ENCODE data around the gene MACROD1.

MACROD1 gene

DNA sequence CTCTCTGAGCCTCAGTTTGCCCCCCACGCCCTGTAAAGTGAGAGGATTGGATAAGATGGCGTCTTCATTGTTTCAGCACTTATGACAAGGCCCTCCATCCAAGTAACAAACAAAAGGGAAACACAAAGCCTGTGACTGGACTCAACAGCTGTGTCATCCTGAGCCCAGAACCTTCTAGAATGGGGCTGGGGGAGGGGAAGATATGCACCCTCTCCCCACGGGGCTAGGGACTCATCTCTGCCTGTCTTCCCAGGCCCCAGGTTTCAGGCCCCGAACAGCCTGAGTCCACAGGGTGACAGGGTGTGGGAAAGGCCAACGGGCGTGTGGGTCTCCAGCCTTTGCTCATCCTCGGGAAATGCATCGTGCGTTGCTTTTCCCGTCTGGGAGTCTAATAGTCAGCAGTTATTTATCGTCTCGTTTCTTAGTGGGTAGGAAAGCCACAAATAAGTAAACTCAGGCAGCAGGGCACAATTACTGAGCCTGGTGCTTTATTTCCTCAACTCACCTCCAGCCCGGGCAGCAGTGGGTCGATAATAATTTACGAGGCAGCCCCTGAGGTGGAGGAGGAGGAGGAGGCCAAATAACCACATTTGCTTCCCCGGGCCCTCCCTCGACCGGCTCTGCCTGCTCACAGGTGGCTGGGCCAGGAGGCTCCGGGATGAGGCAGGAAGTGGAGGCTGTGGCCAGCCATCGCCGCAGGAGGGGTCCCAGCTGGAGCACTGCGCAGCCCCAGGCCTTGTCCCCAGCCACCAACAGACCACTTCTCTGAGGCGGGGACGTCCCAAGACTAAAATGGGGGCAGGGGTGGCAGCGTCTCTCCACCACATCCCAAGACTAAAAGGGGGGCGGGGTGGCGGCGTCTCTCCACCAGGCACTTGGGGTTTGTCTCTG is 75.8 kb downstream of the MACROD1 start:
- DNase-seq, result no peak

DNA sequence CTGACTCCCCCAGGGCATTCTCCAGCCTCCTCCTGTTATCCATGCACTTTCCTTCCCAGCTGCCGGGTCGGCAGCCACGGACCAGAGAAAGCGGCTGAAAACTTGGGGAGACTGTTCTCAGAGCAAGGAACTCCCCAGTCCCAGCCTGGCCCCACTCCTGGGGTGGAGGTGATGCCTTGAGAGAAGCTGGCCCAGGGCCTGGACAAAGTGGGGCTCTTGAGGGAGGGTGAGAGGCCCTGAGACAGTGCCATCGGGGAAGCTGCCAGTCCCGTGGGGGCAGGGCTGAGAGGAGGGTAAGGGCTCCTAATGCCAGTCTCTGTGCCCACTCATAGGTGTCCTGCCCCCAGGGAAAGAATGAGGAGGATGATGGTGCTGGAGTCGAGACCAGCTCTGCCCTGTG is 76.4 kb downstream of the MACROD1 start:
- no peak for DNase-seq

GRCh38 chr11:64089027-64089360 is 76.9 kb downstream of the MACROD1 start:
- no peak for DNase-seq

DNA sequence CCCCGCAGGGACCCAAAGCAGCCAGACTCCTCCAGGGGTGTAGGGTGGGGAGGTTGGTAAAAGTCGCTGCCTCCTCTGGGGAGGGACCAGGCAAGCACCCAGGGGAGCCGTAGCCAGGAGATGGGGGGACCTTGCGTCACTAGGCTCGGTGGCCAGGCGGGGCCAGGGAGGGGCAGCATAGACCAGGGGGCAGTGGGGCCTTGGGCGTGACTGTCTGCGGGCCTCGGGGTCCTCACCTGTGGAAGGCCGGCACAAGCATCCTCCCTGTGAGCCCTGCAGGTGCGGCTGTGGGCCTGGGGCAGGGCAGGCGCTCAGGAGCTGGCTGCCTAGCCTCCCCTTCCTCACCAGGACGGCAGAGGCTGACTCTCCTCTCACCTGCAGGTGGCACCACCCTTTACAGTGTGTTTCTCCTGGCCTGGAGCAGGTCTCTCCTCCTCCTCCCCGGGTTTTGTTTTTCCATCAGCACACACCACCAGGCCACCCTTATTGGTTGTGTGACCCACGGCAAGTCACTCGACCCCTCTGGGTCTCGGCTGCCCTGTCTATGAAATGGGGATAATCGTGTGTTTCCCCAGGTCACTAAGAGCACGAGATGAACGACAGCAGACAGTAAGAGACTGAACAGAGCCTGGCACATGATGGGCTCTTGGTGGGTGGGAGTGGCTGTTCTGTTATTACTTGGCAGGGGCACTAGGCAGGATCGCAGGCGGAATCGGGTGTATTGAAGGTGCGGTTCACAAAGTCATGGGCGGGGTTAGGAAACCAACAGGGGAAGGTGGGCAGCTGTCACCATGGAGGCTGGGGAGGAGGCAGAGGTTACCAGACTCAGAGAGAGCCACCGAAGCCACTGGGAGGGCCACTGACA is 77.5 kb downstream of the MACROD1 start:
- no peak for DNase-seq

DNA sequence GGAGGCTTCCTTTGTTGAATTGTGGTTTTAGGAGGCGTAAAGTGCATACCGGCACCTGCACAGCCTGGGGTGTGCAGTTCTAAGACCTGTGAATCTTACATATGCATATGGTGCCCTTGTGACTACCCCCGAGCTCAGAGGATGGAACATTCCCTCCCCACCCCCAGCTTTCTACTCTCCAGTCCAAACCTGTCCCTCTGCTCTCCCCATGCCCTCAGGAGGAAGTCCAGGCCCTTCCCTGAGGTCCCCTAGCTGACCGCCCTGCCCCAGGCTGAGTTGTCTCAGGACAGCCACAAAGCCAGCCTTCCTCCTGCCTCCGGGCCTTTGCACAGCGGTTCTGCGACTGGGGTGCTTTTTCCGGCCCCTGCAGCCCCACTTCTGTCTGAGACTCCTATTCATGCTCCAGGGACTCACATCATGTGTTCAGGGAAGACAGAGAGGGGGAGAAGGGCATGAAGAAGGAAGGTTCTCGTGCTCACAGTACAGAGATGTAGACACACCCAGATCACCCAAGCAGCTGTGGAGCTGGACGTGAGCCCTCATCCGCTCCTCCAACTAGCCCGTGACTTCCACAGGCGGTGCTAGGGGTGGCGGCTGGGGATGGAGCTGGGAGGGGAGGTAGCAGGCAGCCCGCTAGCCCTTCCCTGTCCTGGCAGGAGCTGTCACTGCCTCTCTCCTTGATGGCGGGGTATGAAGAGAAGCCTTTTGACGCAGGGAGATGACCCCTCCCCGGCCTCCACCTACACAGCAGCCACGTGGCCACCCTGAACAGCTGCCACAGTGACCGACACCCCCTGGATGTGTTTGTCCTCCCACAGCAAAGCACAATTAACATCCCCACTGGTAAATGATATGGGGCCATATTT is 79.4 kb downstream of the MACROD1 start:
- no peak for DNase-seq

DNA sequence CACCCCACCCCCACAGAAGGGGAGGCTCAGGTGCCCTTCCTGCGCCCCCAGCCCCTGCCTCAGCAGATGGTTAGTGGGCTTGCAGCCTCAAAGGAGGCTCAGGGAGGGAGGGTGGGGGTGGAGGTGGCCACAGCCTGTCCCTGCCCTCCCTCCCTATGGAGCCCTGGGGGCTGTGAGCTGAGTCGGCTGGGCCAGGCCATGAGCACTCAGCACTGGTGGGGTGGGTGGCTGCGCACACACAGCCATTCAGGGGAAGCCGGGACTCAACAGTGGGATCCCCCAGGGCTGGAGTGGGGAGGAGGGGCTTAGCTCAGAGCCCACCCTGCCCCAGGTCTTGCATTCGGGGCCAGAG is 80.0 kb downstream of the MACROD1 start:
- DNase-seq, result no peak

DNA sequence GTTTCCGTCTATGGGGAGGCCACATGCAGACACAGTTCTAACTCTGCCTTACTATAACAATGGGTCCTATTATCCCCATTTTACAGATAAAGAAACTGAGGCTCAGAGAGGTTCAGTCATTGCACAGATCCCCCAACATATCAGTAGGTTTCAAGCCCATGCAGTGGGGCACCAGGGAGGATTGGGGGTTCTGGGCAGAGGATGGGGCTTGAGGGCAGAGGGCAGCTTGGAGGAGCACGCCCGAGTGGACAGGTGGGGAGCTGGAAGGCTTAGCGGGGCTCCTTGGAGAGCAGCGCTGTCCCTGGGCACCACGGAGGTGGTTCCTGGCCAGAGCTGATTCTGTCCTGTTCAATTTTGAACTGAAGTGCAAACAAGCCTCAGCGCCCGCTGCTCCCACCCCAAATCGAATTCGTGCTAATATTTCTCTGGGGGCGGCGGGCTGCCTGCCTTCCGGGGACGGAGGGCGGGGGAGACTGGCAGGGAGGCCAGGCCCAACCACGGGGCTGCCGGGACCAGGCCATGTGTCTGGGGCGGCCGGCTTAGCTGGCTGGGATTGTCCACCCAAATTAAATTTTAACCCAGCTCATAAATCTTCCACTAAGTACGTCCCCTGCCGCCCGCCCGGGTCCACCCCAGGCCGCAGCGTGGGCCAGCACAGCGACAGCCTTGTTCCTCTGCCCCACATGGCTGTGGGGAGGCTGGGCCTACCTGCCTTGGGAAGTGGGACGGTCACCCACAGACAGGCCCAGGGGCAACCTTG is 80.8 kb downstream of the MACROD1 start:
- DNase-seq, result no peak

- no peak for DNase-seq
These were observed 81.6 kb downstream of the MACROD1 start for GRCh38 chr11:64084146-64084950.

DNA sequence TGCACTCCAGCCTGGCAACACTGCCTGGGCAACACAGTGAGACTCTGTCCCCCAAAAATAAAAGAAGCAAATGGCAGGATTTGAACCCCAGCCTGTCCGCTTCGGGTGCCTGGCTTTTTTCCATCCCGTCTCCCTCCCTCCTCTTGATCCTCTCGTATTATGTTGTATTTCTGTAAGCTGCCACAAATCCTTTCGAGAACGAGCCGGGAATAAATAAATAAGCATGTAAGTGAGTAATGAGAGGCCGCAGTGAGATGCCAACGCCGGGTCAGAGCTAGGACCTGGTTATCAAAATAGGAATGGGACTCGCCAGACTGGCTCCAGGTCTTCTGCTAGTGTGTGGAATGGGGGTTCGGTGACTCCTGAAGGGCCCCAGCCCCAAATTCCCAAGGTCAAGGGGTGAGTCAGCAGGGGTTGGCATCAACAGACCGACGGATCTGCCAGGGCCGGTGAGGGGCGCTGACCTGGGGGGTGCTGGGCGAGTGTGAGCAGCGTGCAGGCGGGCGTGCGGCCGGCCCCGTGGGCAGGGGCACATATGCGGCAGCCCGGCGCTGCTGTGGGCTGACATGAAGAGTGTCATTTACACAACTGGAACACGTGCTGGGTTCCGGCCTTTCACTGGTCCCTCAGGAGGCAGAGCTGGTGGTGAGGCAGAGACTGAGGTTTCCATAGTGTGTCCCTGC is 82.4 kb downstream of the MACROD1 start:
- DNase-seq, result no peak

- DNase-seq, result no peak
These were observed 84.0 kb downstream of the MACROD1 start for GRCh38 chr11:64081745-64082442.

- no peak for DNase-seq
These were observed 85.5 kb downstream of the MACROD1 start for GRCh38 chr11:64080390-64080789.

GRCh38 chr11:64078905-64079304 is 87.0 kb downstream of the MACROD1 start:
- DNase-seq, result no peak

- no peak for DNase-seq
These were observed 87.6 kb downstream of the MACROD1 start for GRCh38 chr11:64078284-64078683.

- DNase-seq, result no peak
These were observed 88.3 kb downstream of the MACROD1 start for GRCh38 chr11:64077607-64078006.

DNA sequence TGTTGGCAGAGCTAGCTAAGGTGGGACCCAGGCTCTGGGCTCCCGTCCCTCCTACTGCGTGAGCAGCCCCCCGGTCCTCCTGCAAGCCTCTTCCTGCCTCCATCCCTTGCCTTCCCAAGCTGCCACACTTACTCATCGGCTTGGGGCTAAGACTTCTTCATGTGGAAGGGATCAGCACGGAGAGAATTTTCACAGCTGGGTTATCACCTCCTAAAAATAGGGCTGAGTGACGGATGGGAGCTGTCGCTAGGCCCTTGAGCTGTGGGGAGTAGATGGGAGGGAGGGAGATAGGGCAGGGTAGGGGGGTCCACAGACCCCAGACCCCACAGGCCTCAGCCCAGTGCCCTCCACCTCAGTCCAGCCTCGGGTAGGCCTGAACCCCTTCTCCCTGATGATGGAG is 89.2 kb downstream of the MACROD1 start:
- no peak for DNase-seq

DNA sequence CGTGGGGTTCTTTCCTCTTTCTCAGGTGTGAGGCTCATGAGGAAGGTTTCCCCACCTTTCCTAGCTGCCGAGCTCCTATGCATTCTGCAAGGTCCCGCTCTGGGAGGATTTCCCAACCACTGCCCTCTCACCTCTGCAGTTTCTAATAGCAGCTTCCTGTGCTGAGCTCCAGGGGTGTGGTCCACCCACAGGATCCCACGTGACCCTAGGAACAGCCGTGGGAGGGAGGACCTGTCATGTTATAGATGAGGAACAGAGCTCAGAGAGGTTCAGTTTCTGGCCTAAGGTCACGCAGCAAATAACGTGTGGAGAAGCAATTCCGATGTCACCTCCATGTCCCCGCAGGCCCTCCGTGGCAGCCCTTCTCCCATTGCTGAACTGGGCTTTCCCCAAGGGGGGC is 91.7 kb downstream of the MACROD1 start:
- peak; percentile 81 for DNase-seq

- no peak for DNase-seq
These were observed 92.4 kb downstream of the MACROD1 start for GRCh38 chr11:64073542-64073941.

DNA sequence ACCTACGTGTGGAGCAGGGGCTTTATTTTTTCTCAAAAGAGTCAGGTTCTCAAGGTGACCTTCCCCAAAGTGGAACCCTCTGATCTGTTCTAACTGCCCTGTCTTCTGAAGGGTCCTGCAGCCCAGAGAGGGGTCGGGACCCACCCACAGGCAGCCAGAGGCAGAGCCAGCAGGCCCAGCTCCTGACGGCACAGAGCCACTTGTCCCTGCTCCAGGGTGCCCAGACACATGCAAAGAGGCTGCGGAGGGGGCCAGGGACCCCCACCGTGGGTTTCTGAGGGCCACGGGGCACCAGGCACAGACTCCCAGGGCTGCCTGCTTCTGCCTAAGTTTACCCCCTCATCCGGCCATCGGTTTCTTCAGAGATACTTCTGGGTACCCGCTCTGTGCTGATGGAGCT is 93.0 kb downstream of the MACROD1 start:
- no peak for DNase-seq

DNA sequence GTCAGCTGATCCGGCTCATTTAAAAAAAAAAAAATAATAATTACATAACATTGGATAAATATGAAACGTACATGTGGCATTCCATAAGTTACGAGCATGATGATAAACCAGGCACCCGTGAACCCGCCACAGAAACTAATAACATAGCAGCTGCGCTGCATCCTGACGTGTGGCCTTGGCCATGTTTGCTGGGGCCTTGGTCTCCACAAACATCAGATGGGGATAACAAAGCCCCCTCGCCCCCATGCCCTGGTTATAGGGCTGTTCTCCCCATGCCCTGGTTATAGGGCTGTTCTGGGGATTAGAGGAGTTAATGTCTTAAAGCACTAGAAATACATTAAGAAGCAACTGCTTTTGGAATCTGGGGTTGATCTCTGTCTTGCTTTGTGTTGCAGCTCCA is 93.5 kb downstream of the MACROD1 start:
- DNase-seq, result no peak

DNA sequence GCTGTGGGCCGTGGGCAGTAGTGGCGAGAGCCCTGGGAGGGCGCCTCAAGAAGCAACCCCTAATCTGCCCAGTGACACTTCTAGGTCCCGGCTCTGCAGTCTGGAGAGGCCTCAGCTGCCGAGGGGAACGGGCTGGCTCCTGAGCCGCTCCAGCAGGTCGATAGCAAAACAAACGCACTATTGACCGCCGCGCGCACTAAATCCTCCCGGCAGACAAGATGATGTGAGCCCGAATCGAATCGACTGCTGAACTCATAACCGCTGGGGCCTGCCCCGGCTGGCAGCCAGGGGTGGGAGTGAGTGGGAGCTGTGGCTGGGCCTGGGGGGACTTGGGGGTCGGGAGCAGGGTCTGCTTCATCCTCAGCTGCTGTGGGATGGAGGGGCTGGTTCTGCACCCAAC is 94.1 kb downstream of the MACROD1 start:
- no peak for DNase-seq
